ENCODE measurements around the gene CHST8.

GRCh38 chr19:33748231-33748630 is 126.5 kb downstream of the CHST8 start:
- no peak for TF ChIP-seq CTCF (IDR thresholded peaks at IDR 0.05)
- no peak for TF ChIP-seq POLR2A (IDR thresholded peaks at IDR 0.05)
